Kidney tubule cell (primary cell): ENCODE results near the gene SEMA3E.
"Not testable (repeated sequence)": the region's sequence is repeated elsewhere in the genome, so short reads cannot be mapped to it uniquely, and the experiment has no call there.

Experiments
- DNase-seq: peaks from one replicate; pipeline ENCODE4 v3.0.0-alpha.2; 2018; ENCODE audit warnings: low spot score

SEMA3E gene

GRCh38 chr7:83486536-83486935 is 162.4 kb downstream of the SEMA3E start:
- DNase-seq = no peak

GRCh38 chr7:83484826-83485225 is 164.1 kb downstream of the SEMA3E start:
- DNase-seq = no peak

GRCh38 chr7:83484266-83484665 is 164.7 kb downstream of the SEMA3E start:
- peak; percentile 47 for DNase-seq

GRCh38 chr7:83478616-83479015 is 170.3 kb downstream of the SEMA3E start:
- no peak for DNase-seq

GRCh38 chr7:83476511-83477050 is 172.4 kb downstream of the SEMA3E start:
- no peak for DNase-seq

- DNase-seq = no peak
Measured at GRCh38 chr7:83475420-83475819, 173.5 kb downstream of the SEMA3E start.

GRCh38 chr7:83472376-83472775 is 176.6 kb downstream of the SEMA3E start:
- no peak for DNase-seq

GRCh38 chr7:83469491-83469890 is 179.4 kb downstream of the SEMA3E start:
- DNase-seq = no peak

GRCh38 chr7:83469076-83469475 is 179.9 kb downstream of the SEMA3E start:
- peak; percentile 19 for DNase-seq

- DNase-seq = peak; percentile 100
Measured at GRCh38 chr7:83468251-83468739, 180.6 kb downstream of the SEMA3E start.

GRCh38 chr7:83467493-83467892 is 181.4 kb downstream of the SEMA3E start:
- DNase-seq = no peak

GRCh38 chr7:83466956-83467355 is 182.0 kb downstream of the SEMA3E start:
- DNase-seq = no peak

- DNase-seq = no peak
Measured at GRCh38 chr7:83466187-83466923, 182.6 kb downstream of the SEMA3E start.

- no peak for DNase-seq
Measured at GRCh38 chr7:83465643-83466042, 183.3 kb downstream of the SEMA3E start.

- not testable (repeated sequence) for DNase-seq
Measured at GRCh38 chr7:83461820-83462219, 187.1 kb downstream of the SEMA3E start.

GRCh38 chr7:83459930-83460653 is 188.8 kb downstream of the SEMA3E start:
- not testable (repeated sequence) for DNase-seq

- not testable (repeated sequence) for DNase-seq
Measured at GRCh38 chr7:83459101-83459929, 189.6 kb downstream of the SEMA3E start.

GRCh38 chr7:83457022-83457892 is 191.7 kb downstream of the SEMA3E start:
- DNase-seq = peak; percentile 2

GRCh38 chr7:83456413-83456812 is 192.5 kb downstream of the SEMA3E start:
- no peak for DNase-seq

- DNase-seq = no peak
Measured at GRCh38 chr7:83455612-83456011, 193.3 kb downstream of the SEMA3E start.

GRCh38 chr7:83452256-83452655 is 196.7 kb downstream of the SEMA3E start:
- DNase-seq = no peak
